HCT116 (cell line): ENCODE data around the gene COTL1.

ENCODE experiments used
- CTCF ChIP-seq, 3 experiments: fragments of 200-600 bp in 1 of 3; sonication (generic) in 1 of 3; IDR thresholded peaks in 2 of 3; conservative IDR thresholded peaks in 1 of 3; 2 replicates each; pipeline ENCODE4 v1.5.1; 2012 to 2017; ENCODE audit warnings: low read depth in 2 of 3, low read length in 2 of 3, antibody characterized with exemption in 1 of 3, borderline replicate concordance in 1 of 3, control low read depth in 1 of 3, mild to moderate bottlenecking in 1 of 3, mixed read lengths in 1 of 3, mixed run types in 1 of 3, moderate library complexity in 1 of 3; ENCODE audit not compliant: insufficient read depth in 1 of 3
- EZH2 ChIP-seq: fragments of 200-600 bp; sonication (generic); IDR thresholded peaks from 2 replicates; pipeline ENCODE4 v1.6.1; 2017; ENCODE audit warnings: antibody characterized with exemption, mixed run types
- MAX ChIP-seq: IDR thresholded peaks from 2 replicates; pipeline ENCODE4 v1.6.1; 2012
- POLR2A ChIP-seq: IDR thresholded peaks from 2 replicates; pipeline ENCODE4 v1.7.0; 2011; ENCODE audit warnings: borderline replicate concordance; ENCODE audit not compliant: insufficient read depth, insufficient read length; ENCODE audit errors: extremely low read depth
- POLR2AphosphoS5 ChIP-seq: IDR thresholded peaks from 2 replicates; pipeline ENCODE4 v1.6.1; 2011; ENCODE audit warnings: mild to moderate bottlenecking, low read depth, low read length, moderate library complexity
- SIN3A ChIP-seq: IDR thresholded peaks from 2 replicates; pipeline ENCODE4 v1.6.1; 2012; ENCODE audit warnings: low read depth
- TCF7L2 ChIP-seq: IDR thresholded peaks from 2 replicates; pipeline ENCODE4 v1.7.0; 2011; ENCODE audit warnings: borderline replicate concordance, inconsistent platforms; ENCODE audit not compliant: insufficient read depth, insufficient read length; ENCODE audit errors: extremely low read depth
- ZNF274 ChIP-seq: fragments of 200-500 bp; sonication (Bioruptor generic); IDR thresholded peaks from 2 replicates; pipeline ENCODE4 v1.6.1; 2014; ENCODE audit warnings: mild to moderate bottlenecking, low read depth, low read length, inconsistent platforms

GRCh38 chr16:84611041-84611440, 6.8 kb downstream of the COTL1 start:
- no peak for TF ChIP-seq CTCF (IDR thresholded peaks at IDR 0.05 in 2 of 3, conservative IDR thresholded peaks at IDR 0.05 in 1 of 3; ENCODE audit: borderline replicate concordance in 1 of 3, insufficient read depth in 1 of 3, low read depth in 2 of 3, low read length in 2 of 3)
- no peak for TF ChIP-seq TCF7L2
- TF ChIP-seq POLR2A, result no peak
- TF ChIP-seq ZNF274, result no peak
- TF ChIP-seq POLR2AphosphoS5, result no peak
- TF ChIP-seq SIN3A, result no peak
- no peak for TF ChIP-seq MAX
- no peak for TF ChIP-seq EZH2
